IPS DF 4.7 (cell line): ENCODE results near the gene ANKRD40.

Experiments used
- DNase-seq: peaks from one replicate; pipeline ENCODE4 v3.0.0-alpha.2; 2013; ENCODE audit warnings: low spot score; ENCODE audit errors: extremely low read depth

Gene ANKRD40

GRCh38 chr17:50672071-50672470, 35.6 kb downstream of the ANKRD40 start:
- no peak for DNase-seq

- no peak for DNase-seq
Measured at GRCh38 chr17:50668838-50669581, 38.7 kb downstream of the ANKRD40 start.

- DNase-seq: no peak
Measured at GRCh38 chr17:50668025-50668837, 39.5 kb downstream of the ANKRD40 start.

- DNase-seq: no peak
Measured at GRCh38 chr17:50667259-50668024, 40.3 kb downstream of the ANKRD40 start.

GRCh38 chr17:50666316-50666715, 41.4 kb downstream of the ANKRD40 start:
- no peak for DNase-seq

- DNase-seq: no peak
Measured at GRCh38 chr17:50665838-50666237, 41.9 kb downstream of the ANKRD40 start.

- DNase-seq: no peak
Measured at GRCh38 chr17:50664788-50665458, 42.8 kb downstream of the ANKRD40 start.

- DNase-seq: no peak
Measured at GRCh38 chr17:50663812-50664374, 43.8 kb downstream of the ANKRD40 start.

- DNase-seq: no peak
Measured at GRCh38 chr17:50662632-50663225, 45.0 kb downstream of the ANKRD40 start.

- no peak for DNase-seq
Measured at GRCh38 chr17:50661795-50662391, 45.8 kb downstream of the ANKRD40 start.

GRCh38 chr17:50661348-50661747, 46.4 kb downstream of the ANKRD40 start:
- no peak for DNase-seq

GRCh38 chr17:50660887-50661345, 46.8 kb downstream of the ANKRD40 start:
- DNase-seq: no peak

- DNase-seq: no peak
Measured at GRCh38 chr17:50660042-50660886, 47.5 kb downstream of the ANKRD40 start.

GRCh38 chr17:50659179-50659578, 48.5 kb downstream of the ANKRD40 start:
- no peak for DNase-seq

GRCh38 chr17:50658616-50659015, 49.1 kb downstream of the ANKRD40 start:
- DNase-seq: no peak

GRCh38 chr17:50657627-50658026, 50.1 kb downstream of the ANKRD40 start:
- no peak for DNase-seq

GRCh38 chr17:50657054-50657453, 50.7 kb downstream of the ANKRD40 start:
- no peak for DNase-seq

GRCh38 chr17:50656509-50656908, 51.2 kb downstream of the ANKRD40 start:
- no peak for DNase-seq

- no peak for DNase-seq
Measured at GRCh38 chr17:50653738-50654137, 54.0 kb downstream of the ANKRD40 start.
